Astrocyte of the spinal cord (primary cell): ENCODE measurements around the gene SPEF1.
"Not testable (repeated sequence)": the region's sequence is repeated elsewhere in the genome, so short reads cannot be mapped to it uniquely, and the experiment has no call there.

ENCODE experiments used
- DNase-seq: peaks from one replicate; pipeline ENCODE4 v3.0.0; 2011; ENCODE audit warnings: low read depth, low spot score
- H3K4me3 ChIP-seq: 2 replicates; pipeline ENCODE4 v1.5.1; 2011; ENCODE audit warnings: low read depth, mild to moderate bottlenecking, low read length, moderate library complexity
- CTCF ChIP-seq: IDR thresholded peaks from 2 replicates; pipeline ENCODE4 v1.5.1; 2012; ENCODE audit warnings: low read depth, mild to moderate bottlenecking, low read length, inconsistent platforms
- in situ Hi-C: cut with HindIII; loops from 2 replicates; pipeline ENCODE4 v1.10.0; 2017; ENCODE audit warnings: low sequenced_read_pairs

The SPEF1 gene

DNA sequence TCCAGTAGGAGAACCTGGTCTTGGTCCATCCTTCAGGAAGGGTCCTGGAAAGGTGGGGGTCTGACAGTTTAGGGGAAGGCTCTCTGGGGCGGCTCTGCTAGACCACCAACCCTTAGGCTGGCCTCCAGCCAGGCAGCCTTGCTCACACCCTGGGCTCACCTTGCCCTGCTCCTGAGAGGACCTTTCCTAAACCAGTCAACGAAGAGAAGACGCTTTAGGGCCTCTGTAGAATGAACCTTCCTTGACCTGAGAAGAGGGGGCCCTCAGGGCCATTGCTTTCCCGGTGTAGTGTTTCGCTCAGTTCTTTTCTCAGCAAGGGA, 15.9 kb upstream of the SPEF1 start:
- in situ Hi-C loops = no loop called here
- TF ChIP-seq CTCF = no peak
- no peak for DNase-seq
- H3K4me3 ChIP-seq = peak overlapping the region; percentile 70

DNA sequence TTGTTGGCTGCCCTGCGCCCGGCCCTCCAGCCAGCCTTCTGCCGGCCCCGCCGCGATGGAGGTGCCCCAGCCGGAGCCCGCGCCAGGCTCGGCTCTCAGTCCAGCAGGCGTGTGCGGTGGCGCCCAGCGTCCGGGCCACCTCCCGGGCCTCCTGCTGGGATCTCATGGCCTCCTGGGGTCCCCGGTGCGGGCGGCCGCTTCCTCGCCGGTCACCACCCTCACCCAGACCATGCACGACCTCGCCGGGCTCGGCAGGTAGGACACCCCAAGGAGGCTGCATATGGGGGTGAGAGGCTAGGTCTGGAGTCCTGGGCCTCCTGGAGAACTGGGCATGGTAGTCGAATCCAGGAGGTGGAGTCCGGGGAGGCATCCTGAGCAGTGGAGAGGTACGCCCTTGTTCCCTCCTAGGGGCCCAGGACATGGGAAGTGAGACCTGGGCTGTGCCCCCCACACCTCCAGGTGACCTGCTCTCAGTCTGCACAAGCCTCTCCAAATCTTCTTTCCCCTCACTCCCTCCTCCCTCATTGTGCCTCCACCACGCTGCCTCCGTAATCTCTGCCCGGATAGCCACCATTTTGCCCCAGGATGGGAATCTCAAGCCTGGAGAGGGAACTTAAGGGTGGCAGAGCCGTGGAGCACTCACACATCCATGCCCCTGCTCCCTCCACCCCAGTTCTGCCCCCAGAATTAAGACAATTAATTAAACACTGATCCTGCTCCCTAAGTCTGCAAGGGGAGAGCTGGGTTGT, 15.4 kb upstream of the SPEF1 start:
- no peak for DNase-seq
- peak overlapping the region; percentile 70 for H3K4me3 ChIP-seq
- no peak for TF ChIP-seq CTCF
- in situ Hi-C loops = no loop called here

GRCh38 chr20:3795511-3796468, 14.5 kb upstream of the SPEF1 start, which contains the start of gene CDC25B:
CDC25B (plus strand) TSS chr20:3796310; CDS start chr20:3796532, 222 bp downstream.
- TF ChIP-seq CTCF = peak; percentile 47
- peak; percentile 95 for DNase-seq
- H3K4me3 ChIP-seq = peak within 1 kb of the TSS; percentile 70
- in situ Hi-C loops = no loop called here

DNA sequence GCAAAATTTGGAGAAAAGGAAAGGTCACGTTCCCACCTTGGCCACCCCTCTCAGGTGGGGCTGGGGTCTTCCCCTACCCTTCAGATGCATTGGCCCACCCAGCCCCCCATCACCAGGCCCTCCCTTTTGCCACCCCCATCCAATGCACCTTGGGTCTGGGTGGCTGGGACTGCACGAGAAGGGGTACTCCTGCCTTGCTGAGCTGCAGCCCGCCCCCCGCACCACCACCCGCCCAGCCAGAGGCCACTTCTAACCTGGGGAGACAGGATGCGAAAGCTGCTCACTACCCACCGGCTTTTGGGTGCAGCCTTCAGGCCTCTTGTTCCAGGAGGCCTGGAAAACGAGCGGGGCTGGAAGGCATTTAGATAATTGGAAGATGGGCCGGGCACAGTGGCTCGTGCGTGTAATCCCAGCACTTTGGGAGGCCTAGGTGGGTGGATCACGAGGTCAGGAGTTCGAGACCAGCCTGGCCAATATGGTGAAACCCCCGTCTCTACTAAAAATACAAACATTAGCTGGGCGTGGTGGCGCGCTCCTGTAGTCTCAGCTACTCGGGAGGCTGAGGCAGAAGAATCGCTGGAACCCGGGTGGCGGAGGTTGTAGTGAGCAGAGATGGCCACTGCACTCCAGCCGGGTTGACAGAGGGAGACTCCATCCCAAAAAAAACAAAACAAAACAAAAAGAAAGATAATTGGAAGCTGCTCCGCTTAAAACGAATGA, 13.6 kb upstream of the SPEF1 start:
- no peak for DNase-seq
- no peak for TF ChIP-seq CTCF
- H3K4me3 ChIP-seq = peak overlapping the region; percentile 70
- in situ Hi-C loops = no loop called here

DNA sequence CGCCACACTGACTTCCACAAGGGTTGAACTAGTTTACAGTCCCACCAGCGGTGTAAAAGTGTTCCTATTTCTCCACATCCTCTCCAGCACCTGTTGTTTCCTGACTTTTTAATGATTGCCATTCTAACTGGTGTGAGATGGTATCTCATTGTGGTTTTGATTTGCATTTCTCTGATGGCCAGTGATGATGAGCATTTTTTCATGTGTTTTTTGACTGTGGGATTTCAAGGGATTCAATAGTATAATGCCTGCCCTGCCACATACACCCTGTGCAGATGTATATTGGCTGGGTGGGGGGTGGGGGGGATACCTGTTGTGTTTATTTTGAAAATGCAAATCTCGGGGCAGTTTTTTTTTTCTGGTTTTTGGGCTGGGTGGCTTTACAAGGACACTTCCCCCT, 12.9 kb upstream of the SPEF1 start:
- H3K4me3 ChIP-seq, in situ Hi-C loops, DNase-seq: not testable (repeated sequence)

DNA sequence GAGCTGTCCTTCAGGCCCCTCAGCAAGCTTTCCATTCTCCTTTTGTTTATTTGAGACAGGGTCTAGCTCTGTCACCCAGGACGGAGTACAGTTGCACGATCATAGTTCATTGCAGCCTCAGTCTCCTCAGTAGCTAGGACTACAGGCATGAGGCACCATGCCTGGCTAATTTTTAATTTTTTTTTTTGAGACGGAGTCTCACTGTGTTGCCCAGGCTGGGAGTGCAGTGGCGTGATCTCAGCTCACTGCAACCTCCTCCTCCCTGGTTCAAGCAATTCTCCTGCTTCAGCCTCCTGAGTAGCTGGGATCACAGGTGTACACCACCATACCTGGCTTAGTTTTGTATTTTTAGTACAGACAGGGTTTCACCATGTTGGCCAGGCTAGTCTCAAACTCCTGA, 8.0 kb upstream of the SPEF1 start:
- in situ Hi-C loops, DNase-seq: not testable (repeated sequence)

GRCh38 chr20:3788685-3789155, 7.5 kb upstream of the SPEF1 start:
- TF ChIP-seq CTCF = no peak
- H3K4me3 ChIP-seq = no peak overlapping the region
- no peak for DNase-seq
- in situ Hi-C loops = no loop called here

More for the DNA sequence above, 8.0 kb upstream of the SPEF1 start:
- H3K4me3 ChIP-seq = not testable (repeated sequence)
